Measurements from ENCODE around the gene ANKS1A.

ANKS1A gene

DNA sequence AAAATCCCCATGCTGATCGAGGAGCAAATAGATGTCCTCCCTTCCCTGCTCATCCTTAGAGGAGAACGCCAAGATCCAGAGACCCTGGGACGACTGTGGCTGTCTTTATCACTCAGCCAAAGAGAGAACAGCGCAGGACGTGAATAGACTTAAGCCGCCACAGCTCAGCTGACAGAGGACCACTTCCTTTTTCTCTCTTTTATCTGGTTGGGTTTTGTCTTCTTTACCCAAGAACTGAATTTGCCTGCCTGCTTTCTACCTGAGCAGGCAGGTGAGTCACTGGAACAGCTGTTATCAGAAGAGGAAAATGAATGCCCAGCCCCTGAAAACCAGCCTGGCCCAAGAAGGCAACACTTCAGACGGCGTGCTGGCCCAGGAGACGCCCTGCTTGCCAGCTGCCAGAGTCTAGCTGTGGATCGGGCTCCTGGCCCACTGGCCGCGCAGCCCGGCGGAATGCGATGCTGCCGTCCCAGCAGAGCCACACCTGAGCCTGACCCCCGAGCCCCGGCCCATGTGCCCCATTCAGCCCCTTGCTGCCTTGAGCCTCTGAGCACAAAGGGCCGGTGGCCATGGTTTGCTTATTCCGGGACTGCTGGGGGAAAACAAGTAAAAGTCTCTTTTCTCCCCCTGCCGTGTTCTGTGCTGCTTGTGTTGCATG lies 169.9 kb downstream of the ANKS1A start:
- no peak for DNase-seq

GRCh38 chr6:35059596-35060345 lies 170.7 kb downstream of the ANKS1A start:
- DNase-seq, result no peak

DNA sequence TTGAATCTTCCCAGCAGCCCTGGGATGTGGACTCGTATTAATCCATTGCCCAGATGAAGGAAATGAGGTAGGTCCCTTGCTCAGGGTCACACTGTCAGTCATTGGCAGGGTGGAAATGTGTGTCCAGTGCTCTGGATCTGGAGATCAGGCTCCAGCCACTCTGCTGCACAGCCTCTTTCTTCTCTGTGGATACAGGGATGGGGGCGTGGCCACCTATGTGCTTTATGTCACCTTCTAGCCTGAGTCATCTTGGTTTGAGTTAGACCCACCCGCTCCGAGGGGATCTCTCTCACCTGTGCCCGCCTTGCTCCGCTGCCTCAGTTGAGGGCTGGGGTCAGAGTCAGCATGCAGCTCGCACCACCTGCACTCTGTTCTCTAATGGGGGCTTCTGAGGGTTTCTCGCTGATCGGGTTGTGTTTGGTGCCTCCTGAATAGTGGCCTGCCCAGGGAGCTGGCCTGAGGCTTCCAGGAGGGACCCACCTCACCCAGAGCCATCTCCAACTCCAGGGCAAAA lies 172.1 kb downstream of the ANKS1A start:
- no peak for DNase-seq

- no peak for DNase-seq
These were observed 172.8 kb downstream of the ANKS1A start for GRCh38 chr6:35061651-35062410.

GRCh38 chr6:35062676-35063574 lies 173.9 kb downstream of the ANKS1A start:
- DNase-seq, result no peak

- no peak for DNase-seq
These were observed 174.7 kb downstream of the ANKS1A start for GRCh38 chr6:35063701-35064280.

DNA sequence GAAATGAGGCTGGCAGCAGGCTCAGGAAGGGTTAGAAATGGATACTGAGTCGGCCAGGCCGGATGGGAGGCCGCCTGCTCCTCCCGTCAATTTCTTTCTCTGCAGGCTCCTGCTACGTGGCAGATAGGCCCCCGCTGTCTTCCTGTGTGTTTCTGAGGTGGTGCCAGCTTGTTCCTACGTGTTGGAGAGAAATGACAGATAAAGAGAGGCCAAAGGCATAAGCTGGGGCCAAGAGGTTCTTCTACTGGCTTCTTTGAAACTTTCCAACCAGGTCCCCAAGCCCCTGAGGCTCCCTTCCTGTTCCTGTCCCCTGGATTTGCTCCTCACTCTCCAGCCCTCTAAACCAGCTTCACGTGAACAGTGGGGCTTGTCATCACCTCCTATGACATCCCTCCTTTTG lies 175.2 kb downstream of the ANKS1A start:
- DNase-seq, result no peak

- DNase-seq, result no peak
These were observed 175.8 kb downstream of the ANKS1A start for GRCh38 chr6:35064757-35065440.

GRCh38 chr6:35065441-35065800 lies 176.4 kb downstream of the ANKS1A start:
- DNase-seq, result no peak

DNA sequence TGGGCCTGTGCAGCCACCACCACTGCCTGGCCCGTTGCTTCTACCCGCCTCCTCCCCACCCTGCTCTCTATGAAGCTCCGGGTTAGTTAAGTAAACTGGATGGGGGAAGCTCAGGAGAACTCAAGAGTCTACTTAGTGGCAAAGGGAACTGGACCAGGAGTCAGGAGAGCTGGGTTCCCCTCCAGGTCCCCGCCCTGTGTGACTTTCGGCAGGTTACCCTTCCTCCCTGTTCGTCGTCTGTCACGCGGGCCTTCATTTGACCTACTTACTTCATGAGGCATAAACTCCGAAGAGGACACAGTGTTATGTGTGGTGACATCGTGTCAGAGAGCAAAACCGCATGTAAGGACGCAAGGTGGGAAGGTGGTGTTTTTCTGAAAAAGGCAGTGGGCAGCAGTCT lies 176.8 kb downstream of the ANKS1A start:
- no peak for DNase-seq

- no peak for DNase-seq
These were observed 178.2 kb downstream of the ANKS1A start for GRCh38 chr6:35067234-35067633.

DNA sequence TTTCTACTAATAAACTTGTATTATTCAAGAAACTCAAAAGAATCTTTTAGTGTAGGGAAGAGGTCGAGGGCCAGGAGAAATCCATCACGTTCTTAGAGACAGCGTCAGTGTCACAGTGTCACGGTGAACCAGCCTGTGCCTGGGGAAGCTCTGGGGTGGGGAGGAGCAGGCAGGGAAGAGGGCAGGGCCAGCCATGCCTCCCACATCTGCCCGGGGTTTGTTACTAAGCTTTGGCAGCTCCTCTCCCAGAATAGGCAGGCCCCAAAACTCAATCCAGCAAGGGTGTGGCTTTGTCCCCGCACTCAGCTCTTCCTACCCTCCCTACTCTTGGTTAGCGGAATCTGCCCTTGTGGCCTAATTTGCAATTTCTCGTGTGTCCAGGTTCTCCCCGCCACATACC lies 179.2 kb downstream of the ANKS1A start:
- no peak for DNase-seq

GRCh38 chr6:35068644-35069043 lies 179.6 kb downstream of the ANKS1A start:
- DNase-seq, result no peak

GRCh38 chr6:35069262-35069661 lies 180.2 kb downstream of the ANKS1A start:
- no peak for DNase-seq

- DNase-seq, result no peak
These were observed 181.1 kb downstream of the ANKS1A start for GRCh38 chr6:35070111-35070510.

- DNase-seq, result peak in 1 of 2 experiments; percentile 23
These were observed 182.4 kb downstream of the ANKS1A start for GRCh38 chr6:35071347-35071994.

- DNase-seq, result no peak
These were observed 183.1 kb downstream of the ANKS1A start for GRCh38 chr6:35072051-35072697.

DNA sequence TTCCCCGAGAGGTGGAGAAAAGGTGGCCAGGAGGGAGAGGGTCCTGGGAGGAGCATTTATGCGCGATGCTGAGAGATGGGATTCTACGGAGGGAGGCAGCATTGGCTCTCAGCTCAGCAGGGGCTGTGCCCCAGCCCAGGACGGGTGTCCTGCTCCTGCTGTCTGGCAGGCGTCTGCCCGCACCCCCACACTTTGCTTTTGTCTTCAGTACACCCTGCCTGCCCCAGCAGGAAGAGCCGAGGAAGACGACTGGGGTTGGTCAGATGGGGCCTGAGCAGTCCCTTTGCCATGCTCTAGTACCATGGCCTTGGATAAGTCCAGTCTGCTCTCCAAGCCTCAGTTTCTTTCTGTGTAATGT lies 183.6 kb downstream of the ANKS1A start:
- no peak for DNase-seq

DNA sequence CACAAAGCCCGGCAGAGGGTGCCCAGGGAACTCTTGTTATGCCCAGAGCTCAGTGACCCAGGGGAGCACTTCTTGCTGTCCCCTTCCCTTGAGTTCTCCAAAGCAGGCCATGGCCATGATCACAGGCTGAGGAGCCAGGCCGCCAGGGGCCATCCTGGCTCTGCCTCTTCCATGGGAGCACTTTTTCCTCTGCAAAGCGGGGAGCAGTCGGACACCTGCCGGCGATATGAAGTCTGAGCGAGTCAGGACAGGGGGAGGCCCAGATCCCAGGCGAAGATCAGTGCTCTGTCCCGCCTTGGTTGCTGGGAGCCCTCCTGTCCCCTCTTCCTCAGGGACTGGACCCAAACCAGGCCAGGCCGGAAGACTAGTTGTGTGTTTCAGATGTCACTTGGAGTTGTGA lies 184.2 kb downstream of the ANKS1A start:
- no peak for DNase-seq

GRCh38 chr6:35073766-35074471 lies 184.9 kb downstream of the ANKS1A start:
- DNase-seq, result no peak

All from NCI-H526 (cell line).